OCI-LY7 (cell line): ENCODE measurements around the gene TLR9.

Experiments used
- EZH2phosphoT487 ChIP-seq: fragments of 200-600 bp; sonication (generic); IDR thresholded peaks from 2 replicates; pipeline ENCODE4 v1.6.1; 2018; ENCODE audit warnings: low read depth, borderline replicate concordance, mild to moderate bottlenecking, mixed run types, antibody characterized with exemption, low read length, moderate library complexity, mixed read lengths
- TF ChIP-seq, protein P1 (sequence below): fragments of 200-600 bp; sonication (generic); conservative IDR thresholded peaks from 2 replicates; pipeline ENCODE4 v1.5.1; 2014; ENCODE audit warnings: mild to moderate bottlenecking, antibody characterized with exemption, low read length, moderate library complexity, mixed read lengths

DNA sequence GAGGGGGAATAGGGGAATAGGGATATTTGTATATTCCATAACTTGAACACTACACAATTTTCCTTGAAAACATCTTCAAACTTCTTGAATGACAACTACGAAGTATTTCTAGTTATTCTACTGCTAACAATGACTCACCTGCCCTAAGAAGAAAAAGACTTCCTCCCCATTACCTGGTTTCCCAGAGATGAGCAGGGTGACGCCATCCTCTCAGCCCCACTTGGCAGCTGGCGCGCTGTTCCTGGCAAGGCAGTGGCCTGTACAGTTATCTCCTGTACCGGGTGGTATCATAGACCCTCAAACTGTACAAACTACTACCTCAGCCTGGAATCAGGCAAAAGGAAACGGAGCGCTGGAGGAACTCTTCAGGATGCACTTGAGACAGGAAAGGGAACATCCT is 42.6 kb upstream of the TLR9 start:
- TF ChIP-seq, protein P1, sequence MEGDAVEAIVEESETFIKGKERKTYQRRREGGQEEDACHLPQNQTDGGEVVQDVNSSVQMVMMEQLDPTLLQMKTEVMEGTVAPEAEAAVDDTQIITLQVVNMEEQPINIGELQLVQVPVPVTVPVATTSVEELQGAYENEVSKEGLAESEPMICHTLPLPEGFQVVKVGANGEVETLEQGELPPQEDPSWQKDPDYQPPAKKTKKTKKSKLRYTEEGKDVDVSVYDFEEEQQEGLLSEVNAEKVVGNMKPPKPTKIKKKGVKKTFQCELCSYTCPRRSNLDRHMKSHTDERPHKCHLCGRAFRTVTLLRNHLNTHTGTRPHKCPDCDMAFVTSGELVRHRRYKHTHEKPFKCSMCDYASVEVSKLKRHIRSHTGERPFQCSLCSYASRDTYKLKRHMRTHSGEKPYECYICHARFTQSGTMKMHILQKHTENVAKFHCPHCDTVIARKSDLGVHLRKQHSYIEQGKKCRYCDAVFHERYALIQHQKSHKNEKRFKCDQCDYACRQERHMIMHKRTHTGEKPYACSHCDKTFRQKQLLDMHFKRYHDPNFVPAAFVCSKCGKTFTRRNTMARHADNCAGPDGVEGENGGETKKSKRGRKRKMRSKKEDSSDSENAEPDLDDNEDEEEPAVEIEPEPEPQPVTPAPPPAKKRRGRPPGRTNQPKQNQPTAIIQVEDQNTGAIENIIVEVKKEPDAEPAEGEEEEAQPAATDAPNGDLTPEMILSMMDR: no peak
- TF ChIP-seq EZH2phosphoT487: no peak
